Mucosa of descending colon (tissue), 3 donors: ENCODE results near the gene POLR3K. TPM values are rescaled to one million over a fixed set of nuclear protein-coding genes. Genes with fewer than 3 reads are reported as not detected.
A peak's percentile ranks its signal among the peaks of the same experiment; 100 is the strongest.

Source experiments
- ATAC-seq: fragments of 200-7000 bp; cut with Tn5 transposase; one replicate; pipeline ENCODE4 v1.9.1; 2020; ENCODE audit warnings: mild to moderate bottlenecking, moderate library complexity
- DNase-seq, 3 donors: peaks; one replicate each; pipeline ENCODE4 v3.0.0-alpha.2; 2020
- H3K36me3 ChIP-seq: fragments of 200-600 bp; one replicate; pipeline ENCODE4 v1.8.0; 2021; ENCODE audit warnings: low read depth, mild to moderate bottlenecking
- H3K4me1 ChIP-seq: fragments of 200-600 bp; one replicate; pipeline ENCODE4 v1.8.0; 2021; ENCODE audit warnings: low read depth, mild to moderate bottlenecking
- H3K4me3 ChIP-seq: fragments of 200-600 bp; one replicate; pipeline ENCODE4 v1.8.0; 2021; ENCODE audit warnings: mild to moderate bottlenecking
- H3K9me3 ChIP-seq: fragments of 200-600 bp; one replicate; pipeline ENCODE4 v1.8.0; 2021; ENCODE audit warnings: mild to moderate bottlenecking
- intact Hi-C, 2 donors: fragments of 100-400 bp; cut with DNase I in 1 of 2; cut with micrococcal nuclease in 1 of 2; formaldehyde crosslinking; loops; one replicate each; pipeline versions ENCODE4 v1.11.0 to v1.11.1; 2022; cut with DNase I, micrococcal nuclease
- total RNA-seq, 3 donors: library from RNA; stranded (reverse); fragmentation: NEBNext Ultra II Directional in 2 of 3; extraction: Animal tissue kit (Norgen Biotek cat#: 25700) in 2 of 3; gene quantifications; one replicate each; pipeline versions ENCODE4 v1.2.1 to v1.2.4, GENCODE V29; 2021 to 2023
- TF ChIP-seq, protein P1 (sequence below): fragments of 200-600 bp; IDR thresholded peaks from one replicate; pipeline ENCODE4 v1.8.0; 2022; ENCODE audit warnings: antibody characterized with exemption, mild to moderate bottlenecking
- donor health status: DM: no; HTN: no; CAD: no; lungs with moderate emphysema.
- donor health status: DM: no; HTN: no; CAD: no.
- donor health status: DM: no; HTN: yes; CAD: no.

Gene POLR3K
- total RNA-seq, 3 donors from 2014 or later, result 10.0 to 13.0 (median 12.6) TPM

DNA sequence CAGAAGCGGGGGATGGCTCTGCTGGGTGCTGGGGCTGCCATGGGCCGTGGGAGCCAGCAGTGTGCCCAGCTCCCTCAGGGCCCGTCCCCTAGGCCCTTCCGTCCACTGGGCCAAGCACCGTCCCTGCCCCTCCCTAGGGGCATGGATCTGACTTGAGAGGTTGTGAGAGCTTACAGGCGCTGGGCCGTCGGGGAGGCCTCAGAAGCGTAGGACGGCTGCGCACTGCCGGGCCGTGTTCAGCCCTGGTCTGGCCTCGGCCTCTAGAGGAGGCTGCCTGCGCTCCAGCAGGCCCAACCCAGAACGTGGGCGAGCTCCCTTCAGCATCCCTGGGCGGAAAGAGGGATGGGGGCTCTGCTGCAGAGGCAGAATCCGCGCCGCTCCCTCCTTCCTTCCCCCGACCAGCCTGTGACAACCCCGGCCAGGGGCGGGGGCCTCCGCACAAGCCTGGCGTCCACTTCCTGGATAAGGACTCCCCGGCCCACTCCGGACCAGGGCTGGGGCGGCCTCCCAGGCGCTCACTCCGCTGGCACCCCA, 23.9 kb upstream of the POLR3K start:
- H3K9me3 ChIP-seq, result no peaks in the 10 kb centered on the region
- TF ChIP-seq, protein P1, sequence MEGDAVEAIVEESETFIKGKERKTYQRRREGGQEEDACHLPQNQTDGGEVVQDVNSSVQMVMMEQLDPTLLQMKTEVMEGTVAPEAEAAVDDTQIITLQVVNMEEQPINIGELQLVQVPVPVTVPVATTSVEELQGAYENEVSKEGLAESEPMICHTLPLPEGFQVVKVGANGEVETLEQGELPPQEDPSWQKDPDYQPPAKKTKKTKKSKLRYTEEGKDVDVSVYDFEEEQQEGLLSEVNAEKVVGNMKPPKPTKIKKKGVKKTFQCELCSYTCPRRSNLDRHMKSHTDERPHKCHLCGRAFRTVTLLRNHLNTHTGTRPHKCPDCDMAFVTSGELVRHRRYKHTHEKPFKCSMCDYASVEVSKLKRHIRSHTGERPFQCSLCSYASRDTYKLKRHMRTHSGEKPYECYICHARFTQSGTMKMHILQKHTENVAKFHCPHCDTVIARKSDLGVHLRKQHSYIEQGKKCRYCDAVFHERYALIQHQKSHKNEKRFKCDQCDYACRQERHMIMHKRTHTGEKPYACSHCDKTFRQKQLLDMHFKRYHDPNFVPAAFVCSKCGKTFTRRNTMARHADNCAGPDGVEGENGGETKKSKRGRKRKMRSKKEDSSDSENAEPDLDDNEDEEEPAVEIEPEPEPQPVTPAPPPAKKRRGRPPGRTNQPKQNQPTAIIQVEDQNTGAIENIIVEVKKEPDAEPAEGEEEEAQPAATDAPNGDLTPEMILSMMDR, result no peak
- H3K4me3 ChIP-seq, result peak overlapping the region; percentile 72
- H3K4me1 ChIP-seq, result peaks cover 34% of the 10 kb centered on the region
- peak; percentile 57 to 81 (median 74) for DNase-seq
- intact Hi-C loops, result no loop called here
- ATAC-seq, result peak; percentile 56
- no peaks in the 10 kb centered on the region for H3K36me3 ChIP-seq

DNA sequence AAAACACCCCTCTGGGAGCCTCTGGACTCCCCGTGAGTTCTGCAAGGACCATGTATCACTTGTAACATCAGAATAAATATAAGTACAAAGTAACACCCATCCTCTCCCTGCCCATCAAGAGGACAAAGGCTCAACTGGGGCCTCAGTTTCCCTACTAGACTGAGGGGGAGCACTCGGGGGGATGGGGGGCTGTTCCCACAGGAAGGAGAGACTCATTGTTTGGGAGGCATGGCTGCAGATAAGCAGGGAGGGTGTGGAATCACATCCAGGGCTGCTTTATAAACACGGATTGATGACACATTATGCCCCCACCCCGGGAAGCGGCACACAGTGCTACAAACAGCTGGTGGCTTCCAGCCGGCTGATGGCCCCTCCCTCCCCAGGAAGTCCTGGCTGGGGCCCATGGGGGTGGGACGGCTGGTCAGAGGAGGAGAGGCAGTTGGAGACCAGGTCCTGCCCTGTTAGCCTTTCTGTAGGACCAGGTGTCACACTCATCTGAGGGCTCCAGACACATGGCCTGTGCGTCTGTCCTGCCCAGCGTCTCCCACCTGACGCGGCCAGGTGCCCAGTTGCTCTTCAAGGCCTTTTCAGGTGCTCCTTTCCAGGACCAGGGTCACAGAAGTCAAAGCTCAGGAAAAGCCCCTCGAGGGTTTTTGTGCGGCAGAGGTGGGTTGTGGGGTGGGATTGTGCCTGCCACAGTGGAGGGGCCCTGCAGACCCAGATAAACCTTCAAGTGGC, 23.3 kb upstream of the POLR3K start:
- TF ChIP-seq, protein P1, result no peak
- DNase-seq (peak; percentile 70 to 85 (median 81)), ATAC-seq (peak; percentile 32)
- H3K9me3 ChIP-seq, result no peaks in the 10 kb centered on the region
- H3K4me1 ChIP-seq, result peaks cover 37% of the 10 kb centered on the region
- H3K36me3 ChIP-seq, result no peaks in the 10 kb centered on the region
- H3K4me3 ChIP-seq, result no peak overlapping the region
- intact Hi-C loops, result no loop called here

DNA sequence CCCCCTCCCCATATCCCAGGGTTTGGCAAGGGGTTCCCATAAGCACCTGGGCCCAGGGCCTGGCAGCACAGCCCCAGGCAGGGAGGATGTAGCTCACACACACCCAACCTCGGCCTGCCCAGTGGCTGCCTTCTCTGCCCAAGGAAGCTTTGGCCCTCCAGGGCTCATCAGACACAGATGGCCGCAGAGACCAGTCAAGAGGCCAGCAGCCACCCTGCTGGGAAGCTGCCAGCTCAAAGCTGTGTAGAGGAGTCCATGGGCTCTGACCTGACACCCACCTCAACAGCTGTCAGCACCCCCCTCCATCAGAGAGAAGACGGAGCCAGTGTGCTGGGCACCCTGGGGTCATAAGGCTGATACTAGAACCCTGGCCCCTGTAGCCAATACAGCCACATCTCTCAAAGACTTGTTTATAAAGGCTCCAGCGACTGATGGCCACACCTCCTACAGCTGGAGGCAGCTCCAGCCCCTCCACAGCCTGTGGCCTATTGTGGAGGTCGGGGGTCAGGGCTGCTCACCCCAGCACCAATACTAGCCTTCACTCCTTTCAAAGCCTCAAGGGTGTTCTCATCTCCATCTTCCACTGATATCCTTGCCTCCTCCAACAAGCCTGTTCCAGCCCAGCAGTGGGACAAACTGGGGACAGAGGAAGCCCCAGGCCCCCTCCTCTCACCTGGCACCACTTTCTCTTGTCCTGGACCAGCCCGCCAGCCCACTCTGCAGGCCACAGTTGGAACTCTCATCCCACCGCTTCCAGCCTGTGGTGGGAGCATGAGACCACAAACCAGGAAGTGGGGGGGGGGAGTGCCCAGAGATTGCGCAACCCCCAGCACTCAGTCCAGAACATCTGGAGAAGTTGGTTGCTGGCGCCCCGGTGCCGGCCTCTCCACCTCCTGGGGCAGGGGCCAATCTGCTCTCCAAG, 22.4 kb upstream of the POLR3K start:
- intact Hi-C loops, result no loop called here
- DNase-seq, result peak; percentile 68 to 78 (median 70)
- H3K9me3 ChIP-seq, result no peaks in the 10 kb centered on the region
- TF ChIP-seq, protein P1, result no peak
- peaks cover 46% of the 10 kb centered on the region for H3K4me1 ChIP-seq
- no peak overlapping the region for H3K4me3 ChIP-seq
- no peaks in the 10 kb centered on the region for H3K36me3 ChIP-seq
- ATAC-seq, result no peak

DNA sequence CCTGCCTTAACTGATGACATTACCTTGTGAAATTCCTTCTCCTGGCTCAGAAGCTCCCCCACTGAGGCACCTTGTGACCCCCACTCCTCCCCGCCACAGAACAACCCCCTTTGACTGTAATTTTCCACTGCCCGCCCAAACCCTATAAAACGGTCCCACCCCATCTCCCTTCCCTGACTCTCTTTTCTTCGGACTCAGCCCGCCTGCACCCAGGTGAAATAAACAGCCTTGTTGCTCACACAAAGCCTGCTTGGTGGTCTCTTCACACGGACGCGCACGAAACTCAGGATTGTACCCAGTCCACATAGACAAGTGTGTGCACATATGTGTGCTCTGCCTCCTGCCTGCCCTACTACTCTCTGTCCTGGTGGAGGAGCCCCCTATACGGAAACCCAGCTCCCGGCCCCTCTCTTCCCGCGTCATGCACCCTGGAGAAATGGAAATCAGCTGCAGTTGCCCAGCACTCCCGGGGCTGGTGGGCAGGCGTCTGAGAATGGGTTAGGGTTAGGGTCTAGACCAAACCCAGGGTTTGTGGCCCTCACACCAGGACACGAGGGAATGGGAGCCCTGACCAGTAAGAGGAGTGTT, 21.4 kb upstream of the POLR3K start:
- Histone ChIP-seq H3K4me3 (no peak overlapping the region), H3K36me3 (no peaks in the 10 kb centered on the region), H3K4me1 (peaks cover 48% of the 10 kb centered on the region), H3K9me3 (no peaks in the 10 kb centered on the region)
- intact Hi-C loops, result no loop called here
- TF ChIP-seq, protein P1, result no peak
- DNase-seq, result no peak
- no peak for ATAC-seq

DNA sequence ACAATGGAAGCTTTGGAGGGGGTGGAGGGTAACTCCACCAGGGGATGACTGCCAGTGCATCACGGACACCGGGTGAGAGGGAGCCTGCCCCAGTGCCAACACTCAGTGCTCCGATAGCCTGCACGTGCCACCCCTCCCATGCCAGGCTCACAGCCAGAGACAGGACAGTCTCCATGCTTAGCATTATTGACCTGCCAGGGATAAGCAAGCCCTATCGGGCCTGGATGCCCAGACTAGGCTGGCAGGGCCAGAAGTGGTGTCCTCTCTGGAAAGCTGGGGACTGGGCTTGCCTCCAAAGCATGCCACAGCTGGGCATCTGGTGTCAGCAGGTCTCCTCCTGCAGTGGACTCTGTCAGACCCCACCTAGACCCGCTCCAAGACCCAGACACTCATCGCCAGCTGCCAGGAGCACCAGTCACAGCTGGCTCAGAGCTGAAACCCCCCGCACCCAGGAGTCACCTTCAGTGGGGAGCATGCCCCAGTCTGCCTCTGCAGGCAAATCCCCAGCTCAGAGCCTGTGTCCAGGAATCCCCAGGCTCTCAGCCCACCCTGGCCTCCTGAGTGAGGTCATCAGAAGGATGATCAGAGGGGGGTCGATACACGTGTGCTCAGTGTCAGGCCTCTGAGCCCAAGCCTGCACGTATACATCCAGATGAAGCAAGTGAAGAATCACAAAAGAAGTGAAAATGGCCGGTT, 20.8 kb upstream of the POLR3K start:
- Histone ChIP-seq H3K36me3 (no peaks in the 10 kb centered on the region), H3K4me1 (peaks cover 48% of the 10 kb centered on the region)
- TF ChIP-seq, protein P1, result no peak

More for the DNA sequence above, 20.8 kb upstream of the POLR3K start:
- Histone ChIP-seq H3K4me3 (no peak overlapping the region), H3K9me3 (no peaks in the 10 kb centered on the region)
- intact Hi-C loops, result no loop called here
- ATAC-seq, result no peak
- no peak for DNase-seq
